Measurements from ENCODE around the gene RTEL1. TPM values are rescaled to one million over a fixed set of nuclear protein-coding genes. Genes with fewer than 3 reads are reported as not detected.

RTEL1 gene
- total RNA-seq, 1 experiment from 2014 or later, result 51.1 TPM

- Histone ChIP-seq H3K4me3 (ENCODE audit: low read depth, low read length) (no peak overlapping the region), H3K4me1 (no peaks in the 10 kb centered on the region), H3K9me3 (peaks cover 7% of the 10 kb centered on the region), H3K27me3 (replicated peaks; ENCODE audit: control insufficient read depth, insufficient read depth, low read length) (no peaks in the 10 kb centered on the region), H3K36me3 (ENCODE audit: control insufficient read depth, insufficient read depth, low read length) (peaks cover 10% of the 10 kb centered on the region)
- Mint-ChIP-seq H3K4me3 (ENCODE audit: unreplicated experiment) (no peak overlapping the region), H3K27me3 (ENCODE audit: insufficient read depth, unreplicated experiment) (no peaks in the 10 kb centered on the region), H3K36me3 (ENCODE audit: insufficient read depth, unreplicated experiment) (peaks cover 41% of the 10 kb centered on the region), H3K27ac (ENCODE audit: unreplicated experiment) (no peak overlapping the region), H3K4me1 (ENCODE audit: low read depth, unreplicated experiment) (no peaks in the 10 kb centered on the region), H3K9me3 (ENCODE audit: unreplicated experiment) (peaks cover 14% of the 10 kb centered on the region)
- BruUV-seq (replicated peaks), result no TSS peak
- DNase-seq, result no peak
- intact Hi-C loops (cut with micrococcal nuclease; ENCODE audit: unreplicated experiment), result no loop called here
- CTCF ChIA-PET, result interaction anchor here (0.5 to 0.7 kb wide), 4 partner anchors 79 to 838 kb away, joined by 3 to 4 read pairs (median 3); no protein-coding TSS in a partner anchor
- POLR2A ChIA-PET, result interaction anchor here (0.6 kb wide), 1 partner anchor 25 kb away, joined by 8 read pairs; no protein-coding TSS in a partner anchor
- TF ChIP-seq CTCF (IDR thresholded peaks at IDR 0.05; ENCODE audit: insufficient read depth in 1 of 2, low read depth in 1 of 2, low read length in 1 of 2, severe bottlenecking in 1 of 2, unreplicated experiment in 1 of 2), result no peak
Observed at GRCh38 chr20:63617092-63617875, 40.8 kb upstream of the RTEL1 start.

GRCh38 chr20:63617876-63618265 is 40.2 kb upstream of the RTEL1 start:
- no peaks in the 10 kb centered on the region for H3K4me1 ChIP-seq
- DNase-seq, result no peak
- ChIA-PET CTCF (interaction anchor here (0.5 kb wide), 1 partner anchor 839 kb away, joined by 3 read pairs; no protein-coding TSS in a partner anchor), POLR2A (interaction anchor here (0.6 kb wide), 1 partner anchor 24 kb away, joined by 8 read pairs; no protein-coding TSS in a partner anchor)
- H3K9me3 ChIP-seq, result peaks cover 7% of the 10 kb centered on the region
- no peaks in the 10 kb centered on the region for H3K4me1 Mint-ChIP-seq (ENCODE audit: low read depth, unreplicated experiment)
- H3K36me3 ChIP-seq (ENCODE audit: control insufficient read depth, insufficient read depth, low read length), result peaks cover 10% of the 10 kb centered on the region
- H3K4me3 ChIP-seq (ENCODE audit: low read depth, low read length), result no peak overlapping the region
- no peak overlapping the region for H3K4me3 Mint-ChIP-seq (ENCODE audit: unreplicated experiment)
- H3K9me3 Mint-ChIP-seq (ENCODE audit: unreplicated experiment), result peaks cover 14% of the 10 kb centered on the region
- no peaks in the 10 kb centered on the region for H3K27me3 ChIP-seq (replicated peaks; ENCODE audit: control insufficient read depth, insufficient read depth, low read length)
- intact Hi-C loops (cut with micrococcal nuclease; ENCODE audit: unreplicated experiment), result no loop called here
- no peak overlapping the region for H3K27ac Mint-ChIP-seq (ENCODE audit: unreplicated experiment)
- no peak for TF ChIP-seq CTCF (IDR thresholded peaks at IDR 0.05; ENCODE audit: insufficient read depth in 1 of 2, low read depth in 1 of 2, low read length in 1 of 2, severe bottlenecking in 1 of 2, unreplicated experiment in 1 of 2)
- BruUV-seq (replicated peaks), result no TSS peak
- no peaks in the 10 kb centered on the region for H3K27me3 Mint-ChIP-seq (ENCODE audit: insufficient read depth, unreplicated experiment)
- H3K36me3 Mint-ChIP-seq (ENCODE audit: insufficient read depth, unreplicated experiment), result peaks cover 44% of the 10 kb centered on the region

- BruUV-seq (replicated peaks), result no TSS peak
- ChIA-PET POLR2A (interaction anchor here (0.6 kb wide), 1 partner anchor 24 kb away, joined by 8 read pairs; no protein-coding TSS in a partner anchor), CTCF (interaction anchor here (0.5 kb wide), 1 partner anchor 839 kb away, joined by 3 read pairs; no protein-coding TSS in a partner anchor)
- Mint-ChIP-seq H3K27ac (ENCODE audit: unreplicated experiment) (no peak overlapping the region), H3K27me3 (ENCODE audit: insufficient read depth, unreplicated experiment) (no peaks in the 10 kb centered on the region), H3K36me3 (ENCODE audit: insufficient read depth, unreplicated experiment) (peaks cover 44% of the 10 kb centered on the region), H3K9me3 (ENCODE audit: unreplicated experiment) (peaks cover 14% of the 10 kb centered on the region), H3K4me3 (ENCODE audit: unreplicated experiment) (no peak overlapping the region), H3K4me1 (ENCODE audit: low read depth, unreplicated experiment) (no peaks in the 10 kb centered on the region)
- DNase-seq, result no peak
- Histone ChIP-seq H3K4me3 (ENCODE audit: low read depth, low read length) (no peak overlapping the region), H3K36me3 (ENCODE audit: control insufficient read depth, insufficient read depth, low read length) (peaks cover 10% of the 10 kb centered on the region), H3K27me3 (replicated peaks; ENCODE audit: control insufficient read depth, insufficient read depth, low read length) (no peaks in the 10 kb centered on the region), H3K4me1 (no peaks in the 10 kb centered on the region), H3K9me3 (peaks cover 7% of the 10 kb centered on the region)
- TF ChIP-seq CTCF (IDR thresholded peaks at IDR 0.05; ENCODE audit: insufficient read depth in 1 of 2, low read depth in 1 of 2, low read length in 1 of 2, severe bottlenecking in 1 of 2, unreplicated experiment in 1 of 2), result no peak
- intact Hi-C loops (cut with micrococcal nuclease; ENCODE audit: unreplicated experiment), result no loop called here
Observed at GRCh38 chr20:63618291-63618980, 39.7 kb upstream of the RTEL1 start.
